Common myeloid progenitor, CD34-positive (primary cell): ENCODE data around the gene C19orf67.
A peak's percentile ranks its signal among the peaks of the same experiment; 100 is the strongest.

Experiments
- CTCF ChIA-PET: fragments of 350-600 bp; sonication (Branson Sonifier 250); formaldehyde crosslinking; loops from one replicate; lab custom pipeline; 2021; ENCODE audit warnings: antibody characterized with exemption; lab: Charles Lee
- POLR2A ChIA-PET: fragments of 350-600 bp; sonication (Branson Sonifier 250); formaldehyde crosslinking; loops from one replicate; lab custom pipeline; 2021; ENCODE audit warnings: antibody characterized with exemption; lab: Charles Lee
- DNase-seq, 3 donors: peaks; one replicate each; pipeline versions ENCODE4 v3.0.0 to v3.0.0-alpha.2; 2013
- H3K27ac ChIP-seq, 2 experiments: 1 replicate in 1 of 2; 2 replicates in 1 of 2; pipeline ENCODE4 v1.7.0; 2013; ENCODE audit warnings: inconsistent platforms in 2 of 2, low read length in 2 of 2, mild to moderate bottlenecking in 2 of 2, low read depth in 1 of 2, moderate library complexity in 1 of 2; ENCODE audit not compliant: severe bottlenecking in 2 of 2, insufficient read depth in 1 of 2, poor library complexity in 1 of 2
- H3K27me3 ChIP-seq, 5 experiments: replicated peaks in 2 of 5; 1 replicate in 3 of 5; 2 replicates in 2 of 5; pipeline versions ENCODE4 v1.6.1 to v1.7.0; 2013; ENCODE audit warnings: low read length in 4 of 5, mild to moderate bottlenecking in 2 of 5, moderate library complexity in 2 of 5, inconsistent platforms in 1 of 5; ENCODE audit not compliant: insufficient read depth in 5 of 5, control insufficient read depth in 4 of 5
- H3K36me3 ChIP-seq, 4 experiments: 1 replicate in 2 of 4; 2 replicates in 2 of 4; pipeline versions ENCODE4 v1.6.1 to v1.7.0; 2013; ENCODE audit warnings: low read length in 3 of 4, control low read depth in 1 of 4, mild to moderate bottlenecking in 1 of 4; ENCODE audit not compliant: control insufficient read depth in 4 of 4, insufficient read depth in 4 of 4
- H3K4me1 ChIP-seq, 4 experiments: 1 replicate in 3 of 4; 2 replicates in 1 of 4; pipeline versions ENCODE4 v1.6.1 to v1.7.1; 2013; ENCODE audit warnings: low read length in 3 of 4, mild to moderate bottlenecking in 3 of 4, control low read depth in 1 of 4, inconsistent platforms in 1 of 4, moderate library complexity in 1 of 4; ENCODE audit not compliant: control insufficient read depth in 4 of 4, insufficient read depth in 4 of 4; ENCODE audit errors: control extremely low read depth in 1 of 4
- H3K4me3 ChIP-seq, 7 experiments: 1 replicate in 4 of 7; 2 replicates in 3 of 7; pipeline versions ENCODE4 v1.5.1 to v1.7.0; 2013; ENCODE audit warnings: mild to moderate bottlenecking in 7 of 7, low read length in 6 of 7, moderate library complexity in 6 of 7, inconsistent platforms in 2 of 7, low read depth in 2 of 7, control low read depth in 1 of 7; ENCODE audit not compliant: insufficient read depth in 4 of 7, control insufficient read depth in 1 of 7; ENCODE audit errors: extremely low read depth in 1 of 7
- H3K9me3 ChIP-seq, 5 experiments: 1 replicate in 4 of 5; 2 replicates in 1 of 5; pipeline versions ENCODE4 v1.6.1 to v1.7.1; 2013; ENCODE audit warnings: low read length in 4 of 5, mild to moderate bottlenecking in 2 of 5, inconsistent platforms in 1 of 5, low read depth in 1 of 5, moderate library complexity in 1 of 5; ENCODE audit not compliant: control insufficient read depth in 4 of 5, insufficient read depth in 2 of 5; ENCODE audit errors: control extremely low read depth in 1 of 5
- WGBS: methylation state at CpG from one replicate; pipeline ENCODE4 v1.1.5; 2013; ENCODE audit not compliant: insufficient coverage; 5-methylcytosine and 5-hydroxymethylcytosine counted together

C19orf67 gene

GRCh38 chr19:14094854-14095253 is 9.3 kb upstream of the C19orf67 start:
- peaks cover 2 to 15% (median 9%) of the 10 kb centered on the region in 4 experiments for H3K36me3 ChIP-seq
- H3K4me1 ChIP-seq = peaks cover 0 to 15% (median 10%) of the 10 kb centered on the region in 4 experiments
- no peak overlapping the region for H3K4me3 ChIP-seq
- H3K27ac ChIP-seq = no peak overlapping the region
- CTCF ChIA-PET = interaction anchor here (1.1 to 3.9 kb wide), 4 partner anchors 8 to 51 kb away, joined by 3 to 25 read pairs (median 3); partner anchors contain the start of gene ASF1B
- H3K27me3 ChIP-seq = no peaks in the 10 kb centered on the region
- POLR2A ChIA-PET = no interaction called here
- peaks cover 0 to 6% (median 0%) of the 10 kb centered on the region in 5 experiments for H3K9me3 ChIP-seq
- 100% methylated on average over 2 of the region's 7 CpGs for WGBS
- DNase-seq = no peak

GRCh38 chr19:14093117-14093823 is 7.7 kb upstream of the C19orf67 start:
- DNase-seq = no peak
- Histone ChIP-seq H3K36me3 (peaks cover 3 to 23% (median 14%) of the 10 kb centered on the region in 4 experiments), H3K4me1 (peaks cover 0 to 18% (median 17%) of the 10 kb centered on the region in 4 experiments), H3K27ac (no peak overlapping the region), H3K27me3 (no peaks in the 10 kb centered on the region), H3K9me3 (peaks cover 0 to 6% (median 0%) of the 10 kb centered on the region in 5 experiments), H3K4me3 (no peak overlapping the region)
- 92% methylated on average over 9 of the region's 9 CpGs for WGBS
- ChIA-PET POLR2A (no interaction called here), CTCF (interaction anchor here (0.7 to 3.9 kb wide), 3 partner anchors 21 to 218 kb away, joined by 3 to 25 read pairs (median 3); no protein-coding TSS in a partner anchor)

GRCh38 chr19:14091813-14092462 is 6.4 kb upstream of the C19orf67 start:
- Histone ChIP-seq H3K9me3 (peaks cover 0 to 6% (median 0%) of the 10 kb centered on the region in 5 experiments), H3K4me1 (peaks cover 0 to 18% (median 17%) of the 10 kb centered on the region in 4 experiments), H3K27me3 (no peaks in the 10 kb centered on the region), H3K36me3 (peaks cover 3 to 23% (median 13%) of the 10 kb centered on the region in 4 experiments), H3K27ac (peak overlapping the region in 1 of 2 experiments; percentile 80), H3K4me3 (peak overlapping the region; percentile 76 to 86 (median 81))
- 13% methylated on average over 7 of the region's 15 CpGs for WGBS
- peak in 2 of 3 donors; percentile 56 to 57 for DNase-seq
- CTCF ChIA-PET = interaction anchor here (0.7 to 3.9 kb wide), 7 partner anchors 9 to 33 kb away, joined by 3 to 25 read pairs (median 3); no protein-coding TSS in a partner anchor
- POLR2A ChIA-PET = interaction anchor here (1.1 to 1.6 kb wide), 3 partner anchors 10 to 26 kb away, joined by 4 to 5 read pairs (median 4); partner anchors contain the start of gene PRKACA

- DNase-seq = peak; percentile 89 to 93 (median 92)
- H3K4me3 ChIP-seq = peak overlapping the region; percentile 76 to 86 (median 81)
- POLR2A ChIA-PET = interaction anchor here (0.5 to 1.6 kb wide), 4 partner anchors 9 to 361 kb away, joined by 3 to 5 read pairs (median 4); partner anchors contain the start of gene PRKACA
- WGBS = 0% methylated on average over 25 of the region's 72 CpGs
- peaks cover 0 to 6% (median 0%) of the 10 kb centered on the region in 5 experiments for H3K9me3 ChIP-seq
- H3K27ac ChIP-seq = peak overlapping the region; percentile 46 to 80
- CTCF ChIA-PET = interaction anchor here (0.7 to 3.9 kb wide), 5 partner anchors 10 to 32 kb away, joined by 3 to 25 read pairs (median 4); no protein-coding TSS in a partner anchor
- H3K27me3 ChIP-seq = no peaks in the 10 kb centered on the region
- H3K4me1 ChIP-seq = peaks cover 0 to 18% (median 17%) of the 10 kb centered on the region in 4 experiments
- H3K36me3 ChIP-seq = peaks cover 5 to 19% (median 13%) of the 10 kb centered on the region in 4 experiments
These were observed 5.7 kb upstream of the C19orf67 start for GRCh38 chr19:14091081-14091812.

- Histone ChIP-seq H3K27me3 (no peaks in the 10 kb centered on the region), H3K36me3 (peaks cover 5 to 19% (median 14%) of the 10 kb centered on the region in 4 experiments), H3K4me1 (peaks cover 0 to 18% (median 17%) of the 10 kb centered on the region in 4 experiments), H3K4me3 (peak within 1 kb of the TSS; percentile 76 to 86 (median 81)), H3K9me3 (peaks cover 0 to 6% (median 0%) of the 10 kb centered on the region in 5 experiments), H3K27ac (peak within 1 kb of the TSS; percentile 46 to 80)
- ChIA-PET CTCF (interaction anchor here (1.4 to 1.6 kb wide), 3 partner anchors 15 to 25 kb away, joined by 3 to 5 read pairs (median 4); partner anchors contain the start of gene MISP3), POLR2A (interaction anchor here (0.5 to 1.6 kb wide), 2 partner anchors 17 to 360 kb away, joined by 3 to 4 read pairs; no protein-coding TSS in a partner anchor)
- WGBS = 0% methylated on average over 2 of the region's 65 CpGs
- peak; percentile 91 to 97 (median 96) for DNase-seq
These were observed 5.0 kb upstream of the C19orf67 start, which contains the start of gene SAMD1 for GRCh38 chr19:14090509-14091080. SAMD1 (minus strand) TSS chr19:14090751.
